GM21529 (cell line): Measurements from ENCODE around the gene NBEAL2.

ENCODE experiments used
- ATAC-seq: cut with Tn5 transposase; IDR thresholded peaks from one replicate; pipeline ENCODE4 v1.9.1; 2021; ENCODE audit not compliant: unreplicated experiment

The NBEAL2 gene

GRCh38 chr3:46999516-47000197 lies 20.2 kb downstream of the NBEAL2 start:
- no peak for ATAC-seq

- ATAC-seq: no peak
These were observed 20.8 kb downstream of the NBEAL2 start for GRCh38 chr3:47000198-47000815.

- no peak for ATAC-seq
These were observed 21.7 kb downstream of the NBEAL2 start for GRCh38 chr3:47000922-47001730.

- ATAC-seq: no peak
These were observed 22.3 kb downstream of the NBEAL2 start for GRCh38 chr3:47001731-47002170.

GRCh38 chr3:47002171-47003055 lies 22.9 kb downstream of the NBEAL2 start:
- no peak for ATAC-seq

GRCh38 chr3:47003056-47003410 lies 23.6 kb downstream of the NBEAL2 start:
- no peak for ATAC-seq

- no peak for ATAC-seq
These were observed 24.2 kb downstream of the NBEAL2 start for GRCh38 chr3:47003461-47004368.

- no peak for ATAC-seq
These were observed 25.1 kb downstream of the NBEAL2 start for GRCh38 chr3:47004369-47005211.

- ATAC-seq: no peak
These were observed 26.0 kb downstream of the NBEAL2 start for GRCh38 chr3:47005212-47006144.

GRCh38 chr3:47006145-47006651 lies 26.7 kb downstream of the NBEAL2 start:
- ATAC-seq: no peak

- ATAC-seq: no peak
These were observed 27.5 kb downstream of the NBEAL2 start for GRCh38 chr3:47007001-47007400.

- ATAC-seq: no peak
These were observed 28.2 kb downstream of the NBEAL2 start for GRCh38 chr3:47007482-47008233.

GRCh38 chr3:47008234-47008796 lies 28.8 kb downstream of the NBEAL2 start:
- ATAC-seq: no peak

- no peak for ATAC-seq
These were observed 29.4 kb downstream of the NBEAL2 start for GRCh38 chr3:47008851-47009224.

- peak; percentile 84 for ATAC-seq
These were observed 30.0 kb downstream of the NBEAL2 start for GRCh38 chr3:47009225-47010110.
